K562 (cell line): ENCODE measurements around the gene CSNK2A1. TPM values are rescaled to one million over a fixed set of nuclear protein-coding genes. Genes with fewer than 3 reads are reported as not detected.

Experiments
- BACH1 ChIP-seq: fragments of 200-800 bp; sonication (Bioruptor generic); IDR thresholded peaks from 2 replicates; pipeline ENCODE4 v1.6.1; 2016; ENCODE audit warnings: missing genetic modification characterization, missing compliant biosample characterization
- CREB3 ChIP-seq: fragments of 450-650 bp; conservative IDR thresholded peaks from 2 replicates; pipeline ENCODE4 v1.6.1; 2016; ENCODE audit warnings: missing genetic modification characterization, low read depth, mild to moderate bottlenecking, missing compliant biosample characterization, moderate library complexity
- FOXK1 ChIP-seq: sonication (generic); formaldehyde crosslinking; IDR thresholded peaks from 2 replicates; pipeline ENCODE4 v1.8.0; 2022; ENCODE audit warnings: missing genetic modification reagents, mild to moderate bottlenecking, borderline replicate concordance
- HBP1 ChIP-seq: fragments of 450-650 bp; formaldehyde crosslinking; IDR thresholded peaks from 2 replicates; pipeline ENCODE4 v1.4.0; 2022; ENCODE audit warnings: missing genetic modification characterization
- HNRNPH1 ChIP-seq: fragments of 200-400 bp; formaldehyde crosslinking; optimal IDR thresholded peaks from 2 replicates; pipeline ENCODE3; 2017; ENCODE audit warnings: low read depth, mild to moderate bottlenecking, low read length, moderate library complexity
- NKRF ChIP-seq: fragments of 450-650 bp; IDR thresholded peaks from 2 replicates; pipeline ENCODE4 v1.6.1; 2016; ENCODE audit warnings: borderline replicate concordance
- OTX1 ChIP-seq: fragments of 450-650 bp; formaldehyde crosslinking; IDR thresholded peaks from 2 replicates; pipeline ENCODE4 v1.4.0; 2022; ENCODE audit warnings: mild to moderate bottlenecking
- TFE3 ChIP-seq: fragments of 450-650 bp; formaldehyde crosslinking; IDR thresholded peaks from 2 replicates; pipeline ENCODE4 v1.4.0; 2020; ENCODE audit warnings: mild to moderate bottlenecking, mixed read lengths
- TSC22D4 ChIP-seq: fragments of 450-650 bp; IDR thresholded peaks from 2 replicates; pipeline ENCODE4 v1.6.1; 2016; ENCODE audit warnings: missing genetic modification characterization, missing biosample characterization, control low read depth
- ZBTB11 ChIP-seq, 3 experiments: fragments of 200-800 bp in 1 of 3; fragments of 250-450 bp in 1 of 3; fragments of 450-650 bp in 1 of 3; sonication (Bioruptor Pico) in 1 of 3; sonication (Bioruptor generic) in 1 of 3; formaldehyde crosslinking in 1 of 3; IDR thresholded peaks; 2 replicates each; pipeline versions ENCODE4 v1.6.1 to v1.8.0; 2016 to 2022; ENCODE audit warnings: mild to moderate bottlenecking in 2 of 3, missing genetic modification characterization in 2 of 3, missing compliant biosample characterization in 1 of 3, moderate library complexity in 1 of 3
- ZC3H4 ChIP-seq: sonication (generic); formaldehyde crosslinking; IDR thresholded peaks from 2 replicates; pipeline ENCODE4 v1.9.0; 2021; ENCODE audit warnings: missing genetic modification reagents, borderline replicate concordance
- ZNF316 ChIP-seq: fragments of 450-650 bp; IDR thresholded peaks from 2 replicates; pipeline ENCODE4 v1.6.1; 2016
- ZNF518B ChIP-seq: fragments of 250-450 bp; sonication (Bioruptor Pico); IDR thresholded peaks from 2 replicates; pipeline ENCODE4 v1.5.0; 2021; ENCODE audit warnings: mild to moderate bottlenecking, moderate library complexity
- polyA plus RNA-seq, 8 experiments: library from polyadenylated mRNA; depleted of rRNA in 4 of 8; stranded (reverse) in 5 of 8; unstranded in 3 of 8; fragments of >200 nt; fragmentation: Nextera tagmentation in 2 of 8; fragmentation: Illumina TruSeq in 1 of 8; extraction: Ambion mirVana in 2 of 8; extraction: Trizol in 1 of 8; gene quantifications; 2 replicates each; pipeline versions ENCODE4 v1.2.1 to v1.2.3, GENCODE V29; 2011 to 2014; ENCODE audit warnings: inconsistent platforms in 1 of 8, missing spikeins in 1 of 8
- total RNA-seq, 7 experiments: library from RNA; depleted of rRNA in 6 of 7; stranded (reverse); fragments of >200 nt in 6 of 7; fragmentation: Illumina TruSeq in 2 of 7; extraction: Trizol in 2 of 7; gene quantifications; 2 replicates each; pipeline versions ENCODE4 v1.2.1 to v1.2.3, GENCODE V29; 2011 to 2021; ENCODE audit warnings: low replicate concordance in 1 of 7

The CSNK2A1 gene
- total and polyA plus RNA-seq, 9 of the 15 experiments (the other 6 are each of a cell fraction or from before 2014, with no cell fraction given) = 71.0 to 251 (median 103) TPM

GRCh38 chr20:444862-445426 is 98.6 kb downstream of the CSNK2A1 start (continued):
- TF ChIP-seq NKRF (no peak), TFE3 (CRISPR knock-in tag) (peak; percentile 24), TSC22D4 (tag) (no peak), OTX1 (CRISPR knock-in tag) (no peak), ZBTB11 (CRISPR knock-in tag; IDR thresholded peaks at IDR 0.05) (no peak), CREB3 (no peak), HNRNPH1 (no peak), ZNF316 (peak; percentile 99), ZC3H4 (CRISPR knock-in tag) (no peak), ZNF518B (CRISPR knock-in tag) (no peak), FOXK1 (CRISPR knock-in tag) (no peak), BACH1 (tag) (peak; percentile 75; the same call in 1 of the 2 replicates), HBP1 (CRISPR knock-in tag) (no peak)
